Karpas-422 (cell line): ENCODE results near the gene RAI1. TPM values are rescaled to one million over a fixed set of nuclear protein-coding genes. Genes with fewer than 3 reads are reported as not detected.

ENCODE experiments used
- DNase-seq: peaks from one replicate; pipeline ENCODE4 v3.0.0-alpha.2; 2015
- H2AFZ ChIP-seq: fragments of 200-600 bp; sonication (generic); 2 replicates; pipeline ENCODE4 v1.6.1; 2014; ENCODE audit warnings: antibody characterized with exemption, low read length, mixed read lengths
- H3K27ac ChIP-seq: fragments of 200-600 bp; sonication (generic); 2 replicates; pipeline ENCODE4 v1.5.1; 2014; ENCODE audit warnings: mild to moderate bottlenecking, low read length, moderate library complexity
- H3K27me3 ChIP-seq: fragments of 200-600 bp; sonication (generic); 2 replicates; pipeline ENCODE4 v1.6.1; 2014; ENCODE audit warnings: low read length, mixed read lengths
- H3K36me3 ChIP-seq: fragments of 200-600 bp; sonication (generic); 2 replicates; pipeline ENCODE4 v1.6.1; 2014; ENCODE audit warnings: low read length, mixed read lengths; ENCODE audit not compliant: insufficient read depth
- H3K4me1 ChIP-seq: fragments of 200-600 bp; sonication (generic); 2 replicates; pipeline ENCODE4 v1.6.1; 2014; ENCODE audit warnings: mild to moderate bottlenecking, low read length, mixed read lengths
- H3K4me2 ChIP-seq: fragments of 200-600 bp; sonication (generic); 2 replicates; pipeline ENCODE4 v1.6.1; 2014; ENCODE audit warnings: low read length, low read depth, mild to moderate bottlenecking; ENCODE audit not compliant: poor library complexity, severe bottlenecking
- H3K4me3 ChIP-seq: fragments of 200-600 bp; sonication (generic); 2 replicates; pipeline ENCODE4 v1.5.1; 2014; ENCODE audit warnings: mild to moderate bottlenecking, antibody characterized with exemption, low read length, mixed read lengths
- H3K79me2 ChIP-seq: fragments of 200-600 bp; sonication (generic); 2 replicates; pipeline ENCODE4 v1.6.1; 2014; ENCODE audit warnings: mild to moderate bottlenecking, low read length, mixed read lengths
- H3K9ac ChIP-seq: fragments of 200-600 bp; sonication (generic); 2 replicates; pipeline ENCODE4 v1.6.0; 2014; ENCODE audit warnings: low read length
- H3K9me2 ChIP-seq: fragments of 200-600 bp; sonication (generic), shearing (Covaris generic); replicated peaks from 2 replicates; pipeline ENCODE4 v1.6.0; 2014; ENCODE audit warnings: mild to moderate bottlenecking, low read length, moderate library complexity; ENCODE audit not compliant: insufficient read depth
- H3K9me3 ChIP-seq: fragments of 300-700, 200-600 bp; sonication (generic); 2 replicates; pipeline ENCODE4 v1.6.1; 2014; ENCODE audit warnings: low read length, mixed read lengths
- H4K20me1 ChIP-seq: fragments of 200-600 bp; sonication (generic); 2 replicates; pipeline ENCODE4 v1.6.1; 2014; ENCODE audit warnings: mild to moderate bottlenecking, antibody characterized with exemption, low read length, low read depth; ENCODE audit not compliant: insufficient read depth
- total RNA-seq: library from RNA; depleted of rRNA; stranded (reverse); fragments of >200 nt; shearing (Covaris generic); gene quantifications from 2 replicates; pipeline ENCODE4 v1.2.3, GENCODE V29; 2014; ENCODE audit warnings: low replicate concordance

Gene RAI1
- total RNA-seq, 1 experiment from 2014 or later: 18.2 TPM

DNA sequence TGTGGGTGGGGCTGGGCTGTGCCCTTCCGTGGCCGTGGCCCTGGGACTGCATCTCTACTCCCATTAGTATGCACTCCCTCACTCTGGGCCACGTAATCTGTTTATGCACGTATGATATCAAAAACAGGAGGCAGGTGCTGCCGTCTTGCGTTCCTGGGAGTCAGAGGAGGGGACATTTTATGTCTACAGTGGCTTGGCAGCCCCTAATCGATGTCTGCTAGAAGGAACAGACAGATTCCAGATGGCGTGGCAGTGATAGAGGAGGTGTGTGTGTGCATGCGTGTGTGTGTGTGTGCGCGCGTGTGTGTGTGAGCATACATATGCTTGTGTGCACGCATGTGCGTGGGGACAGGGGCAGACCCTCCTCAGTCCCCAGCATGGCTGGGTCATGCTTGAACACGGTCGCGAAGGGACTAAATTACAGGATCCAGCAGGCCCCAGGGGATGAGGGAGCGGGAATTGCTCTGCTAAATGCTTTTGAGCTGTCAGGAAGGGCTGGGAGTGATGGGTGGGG lies 110.8 kb downstream of the RAI1 start:
- no peak for DNase-seq
- Histone ChIP-seq H3K4me2 (no peak overlapping the region), H3K27me3 (no peaks in the 10 kb centered on the region), H3K27ac (0 out of 2 replicates have a peak overlapping the region, but pooled peaks have one; percentile 61), H3K4me1 (peaks cover 23% of the 10 kb centered on the region), H4K20me1 (no peaks in the 10 kb centered on the region; the same call in 1 of the 2 replicates), H3K36me3 (no peaks in the 10 kb centered on the region), H3K79me2 (peaks cover 50% of the 10 kb centered on the region), H2AFZ (no peak overlapping the region), H3K9me3 (no peaks in the 10 kb centered on the region), H3K9ac (0 out of 2 replicates have a peak overlapping the region, but pooled peaks have one; percentile 17), H3K4me3 (no peak overlapping the region), H3K9me2 (no peaks in the 10 kb centered on the region)

- Histone ChIP-seq H3K36me3 (no peaks in the 10 kb centered on the region), H4K20me1 (no peaks in the 10 kb centered on the region; the same call in 1 of the 2 replicates), H3K4me1 (peaks cover 17% of the 10 kb centered on the region), H3K4me3 (no peak overlapping the region), H3K4me2 (no peak overlapping the region), H3K9me3 (no peaks in the 10 kb centered on the region), H3K79me2 (peaks cover 43% of the 10 kb centered on the region), H3K9me2 (no peaks in the 10 kb centered on the region), H3K9ac (no peak overlapping the region), H2AFZ (no peak overlapping the region), H3K27me3 (no peaks in the 10 kb centered on the region), H3K27ac (no peak overlapping the region)
- no peak for DNase-seq
These were observed 111.5 kb downstream of the RAI1 start for GRCh38 chr17:17792551-17793377.

GRCh38 chr17:17793378-17794214 lies 112.3 kb downstream of the RAI1 start:
- Histone ChIP-seq H4K20me1 (no peaks in the 10 kb centered on the region), H3K9ac (no peak overlapping the region), H3K4me1 (peaks cover 20% of the 10 kb centered on the region), H2AFZ (no peak overlapping the region), H3K27ac (no peak overlapping the region), H3K79me2 (peaks cover 35% of the 10 kb centered on the region), H3K9me3 (no peaks in the 10 kb centered on the region), H3K36me3 (no peaks in the 10 kb centered on the region), H3K4me2 (no peak overlapping the region), H3K9me2 (no peaks in the 10 kb centered on the region), H3K4me3 (no peak overlapping the region), H3K27me3 (no peaks in the 10 kb centered on the region)
- DNase-seq: no peak

DNA sequence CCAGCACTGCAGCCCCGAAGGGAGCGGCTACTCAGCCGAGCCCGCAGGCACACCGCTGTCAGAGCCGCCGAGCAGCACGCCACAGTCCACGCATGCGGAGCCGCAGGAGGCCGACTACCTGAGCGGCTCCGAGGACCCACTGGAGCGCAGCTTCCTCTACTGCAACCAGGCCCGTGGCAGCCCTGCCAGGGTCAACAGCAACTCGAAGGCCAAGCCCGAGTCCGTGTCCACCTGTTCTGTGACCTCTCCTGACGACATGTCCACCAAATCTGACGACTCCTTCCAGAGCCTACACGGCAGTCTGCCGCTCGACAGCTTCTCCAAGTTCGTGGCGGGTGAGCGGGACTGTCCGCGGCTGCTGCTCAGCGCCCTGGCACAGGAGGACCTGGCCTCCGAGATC lies 113.1 kb downstream of the RAI1 start:
- peaks cover 23% of the 10 kb centered on the region for H3K4me1 ChIP-seq
- no peaks in the 10 kb centered on the region for H4K20me1 ChIP-seq
- no peaks in the 10 kb centered on the region for H3K27me3 ChIP-seq
- H3K36me3 ChIP-seq: no peaks in the 10 kb centered on the region
- no peak for DNase-seq
- no peak overlapping the region for H3K4me2 ChIP-seq
- no peak overlapping the region for H3K27ac ChIP-seq
- H3K4me3 ChIP-seq: no peak overlapping the region
- no peak overlapping the region for H2AFZ ChIP-seq
- H3K9ac ChIP-seq: no peak overlapping the region
- peaks cover 27% of the 10 kb centered on the region for H3K79me2 ChIP-seq
- H3K9me3 ChIP-seq: no peaks in the 10 kb centered on the region
- H3K9me2 ChIP-seq: no peaks in the 10 kb centered on the region

DNA sequence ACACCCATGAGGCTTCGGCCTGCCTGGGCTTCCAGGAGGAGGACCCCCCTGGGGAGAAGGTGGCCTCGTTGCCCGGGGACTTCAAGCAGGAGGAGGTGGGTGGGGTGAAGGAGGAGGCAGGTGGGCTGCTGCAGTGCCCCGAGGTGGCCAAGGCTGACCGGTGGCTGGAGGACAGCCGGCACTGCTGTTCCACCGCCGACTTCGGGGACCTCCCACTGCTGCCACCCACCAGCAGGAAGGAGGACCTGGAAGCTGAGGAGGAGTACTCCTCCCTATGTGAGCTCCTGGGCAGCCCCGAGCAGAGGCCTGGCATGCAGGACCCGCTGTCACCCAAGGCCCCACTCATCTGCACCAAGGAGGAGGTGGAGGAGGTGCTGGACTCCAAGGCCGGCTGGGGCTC lies 114.0 kb downstream of the RAI1 start:
- no peaks in the 10 kb centered on the region for H3K36me3 ChIP-seq
- H2AFZ ChIP-seq: no peak overlapping the region
- H3K27me3 ChIP-seq: no peaks in the 10 kb centered on the region
- H3K9me2 ChIP-seq: no peaks in the 10 kb centered on the region
- no peak overlapping the region for H3K4me2 ChIP-seq
- no peak for DNase-seq
- peaks cover 24% of the 10 kb centered on the region for H3K4me1 ChIP-seq
- peaks cover 18% of the 10 kb centered on the region for H3K79me2 ChIP-seq
- no peaks in the 10 kb centered on the region for H4K20me1 ChIP-seq
- no peak overlapping the region for H3K4me3 ChIP-seq
- H3K9ac ChIP-seq: no peak overlapping the region
- H3K9me3 ChIP-seq: no peaks in the 10 kb centered on the region
- H3K27ac ChIP-seq: no peak overlapping the region

DNA sequence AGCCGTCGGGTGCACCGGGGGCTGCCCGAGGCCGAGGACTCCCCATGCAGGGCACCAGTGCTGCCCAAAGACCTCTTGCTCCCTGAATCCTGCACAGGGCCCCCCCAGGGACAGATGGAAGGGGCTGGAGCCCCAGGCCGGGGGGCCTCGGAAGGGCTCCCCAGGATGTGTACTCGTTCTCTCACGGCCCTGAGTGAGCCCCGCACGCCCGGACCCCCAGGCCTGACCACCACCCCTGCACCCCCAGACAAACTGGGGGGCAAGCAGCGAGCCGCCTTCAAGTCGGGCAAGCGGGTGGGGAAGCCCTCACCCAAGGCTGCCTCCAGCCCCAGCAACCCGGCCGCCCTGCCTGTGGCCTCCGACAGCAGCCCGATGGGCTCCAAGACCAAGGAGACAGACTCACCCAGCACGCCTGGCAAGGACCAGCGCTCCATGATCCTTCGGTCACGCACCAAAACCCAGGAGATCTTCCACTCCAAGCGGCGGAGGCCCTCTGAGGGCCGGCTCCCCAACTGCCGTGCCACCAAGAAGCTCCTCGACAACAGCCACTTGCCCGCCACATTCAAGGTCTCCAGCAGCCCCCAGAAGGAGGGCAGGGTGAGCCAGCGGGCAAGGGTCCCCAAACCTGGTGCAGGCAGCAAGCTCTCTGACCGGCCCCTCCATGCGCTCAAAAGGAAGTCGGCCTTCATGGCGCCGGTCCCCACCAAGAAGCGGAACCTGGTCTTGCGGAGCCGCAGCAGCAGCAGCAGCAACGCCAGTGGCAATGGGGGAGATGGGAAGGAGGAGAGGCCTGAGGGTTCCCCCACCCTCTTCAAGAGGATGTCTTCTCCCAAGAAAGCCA lies 114.9 kb downstream of the RAI1 start:
- Histone ChIP-seq H3K4me3 (no peak overlapping the region), H2AFZ (no peak overlapping the region), H3K9ac (no peak overlapping the region), H3K27ac (no peak overlapping the region), H3K79me2 (peaks cover 9% of the 10 kb centered on the region), H3K36me3 (no peaks in the 10 kb centered on the region), H4K20me1 (no peaks in the 10 kb centered on the region; the same call in 1 of the 2 replicates), H3K4me2 (no peak overlapping the region), H3K4me1 (peaks cover 32% of the 10 kb centered on the region), H3K27me3 (no peaks in the 10 kb centered on the region), H3K9me2 (no peaks in the 10 kb centered on the region), H3K9me3 (no peaks in the 10 kb centered on the region)
- DNase-seq: no peak

GRCh38 chr17:17796787-17797061 lies 115.5 kb downstream of the RAI1 start:
- Histone ChIP-seq H3K4me3 (no peak overlapping the region), H3K9me2 (no peaks in the 10 kb centered on the region), H3K9me3 (no peaks in the 10 kb centered on the region), H2AFZ (no peak overlapping the region), H3K4me2 (no peak overlapping the region), H3K79me2 (peaks cover 4% of the 10 kb centered on the region), H3K27me3 (no peaks in the 10 kb centered on the region), H3K36me3 (no peaks in the 10 kb centered on the region; the same call in 1 of the 2 replicates), H3K27ac (no peak overlapping the region), H3K9ac (no peak overlapping the region), H4K20me1 (no peaks in the 10 kb centered on the region; the same call in 1 of the 2 replicates), H3K4me1 (peaks cover 35% of the 10 kb centered on the region)
- DNase-seq: no peak
